ENCODE data around the gene TSPO2.

DNA sequence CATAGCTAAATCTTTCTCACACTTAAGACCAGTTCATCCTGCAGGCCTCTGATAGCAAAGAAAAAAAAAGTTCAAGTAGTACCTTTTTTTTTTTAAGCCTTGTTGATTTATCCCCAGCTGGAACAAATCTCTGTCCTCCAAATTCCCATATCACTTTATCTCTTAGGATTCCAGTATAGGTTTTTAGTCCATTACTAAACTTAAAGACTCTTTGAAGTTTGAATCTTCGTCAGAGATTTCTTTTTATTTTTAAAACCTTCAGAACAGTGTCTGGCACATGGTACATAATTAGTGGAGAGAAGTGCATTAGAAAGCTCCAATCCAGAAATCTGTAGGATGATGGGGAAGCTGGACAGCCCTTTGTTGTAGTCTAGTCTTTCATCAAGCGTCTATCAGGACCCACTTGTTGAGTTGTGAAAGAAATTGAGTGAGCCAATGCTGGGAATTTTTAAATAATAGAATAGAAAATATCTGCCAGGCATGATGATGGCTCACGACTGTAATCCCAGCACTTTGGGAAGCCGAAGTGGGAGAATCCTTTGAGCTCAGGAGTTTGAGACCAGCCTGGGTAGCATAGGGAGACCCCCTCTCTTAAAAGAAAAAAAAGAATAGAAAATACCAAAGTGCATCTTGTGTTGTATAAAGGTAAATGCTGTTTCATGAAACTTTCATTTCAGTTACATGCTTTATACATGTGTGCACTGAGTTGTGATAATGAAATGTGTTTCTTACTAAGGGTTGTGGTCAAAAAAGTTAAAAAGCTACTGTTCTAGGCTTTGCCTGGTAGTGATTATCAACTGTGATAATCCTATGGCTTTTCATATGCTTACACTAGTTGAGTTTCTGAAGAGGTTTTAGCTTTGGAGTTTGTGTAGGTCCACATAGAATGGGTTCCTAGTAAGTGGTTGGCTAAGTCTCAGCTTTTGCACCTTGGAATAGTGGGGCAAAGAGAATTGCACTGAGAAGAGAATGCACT, 33.7 kb downstream of the TSPO2 start:
- TF ChIP-seq, protein P1, sequence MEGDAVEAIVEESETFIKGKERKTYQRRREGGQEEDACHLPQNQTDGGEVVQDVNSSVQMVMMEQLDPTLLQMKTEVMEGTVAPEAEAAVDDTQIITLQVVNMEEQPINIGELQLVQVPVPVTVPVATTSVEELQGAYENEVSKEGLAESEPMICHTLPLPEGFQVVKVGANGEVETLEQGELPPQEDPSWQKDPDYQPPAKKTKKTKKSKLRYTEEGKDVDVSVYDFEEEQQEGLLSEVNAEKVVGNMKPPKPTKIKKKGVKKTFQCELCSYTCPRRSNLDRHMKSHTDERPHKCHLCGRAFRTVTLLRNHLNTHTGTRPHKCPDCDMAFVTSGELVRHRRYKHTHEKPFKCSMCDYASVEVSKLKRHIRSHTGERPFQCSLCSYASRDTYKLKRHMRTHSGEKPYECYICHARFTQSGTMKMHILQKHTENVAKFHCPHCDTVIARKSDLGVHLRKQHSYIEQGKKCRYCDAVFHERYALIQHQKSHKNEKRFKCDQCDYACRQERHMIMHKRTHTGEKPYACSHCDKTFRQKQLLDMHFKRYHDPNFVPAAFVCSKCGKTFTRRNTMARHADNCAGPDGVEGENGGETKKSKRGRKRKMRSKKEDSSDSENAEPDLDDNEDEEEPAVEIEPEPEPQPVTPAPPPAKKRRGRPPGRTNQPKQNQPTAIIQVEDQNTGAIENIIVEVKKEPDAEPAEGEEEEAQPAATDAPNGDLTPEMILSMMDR (IDR thresholded peaks at IDR 0.05; ENCODE audit: low read depth, low read length, poor library complexity, severe bottlenecking) = no peak
- no peak for TF ChIP-seq EZH2phosphoT487 (IDR thresholded peaks at IDR 0.05; ENCODE audit: borderline replicate concordance, low read length)

Data from DOHH2 (cell line).